Measurements from ENCODE around the gene GJD2. TPM values are rescaled to one million over a fixed set of nuclear protein-coding genes. Genes with fewer than 3 reads are reported as not detected.

The GJD2 gene
- total and polyA plus RNA-seq, 4 donors: not detected

DNA sequence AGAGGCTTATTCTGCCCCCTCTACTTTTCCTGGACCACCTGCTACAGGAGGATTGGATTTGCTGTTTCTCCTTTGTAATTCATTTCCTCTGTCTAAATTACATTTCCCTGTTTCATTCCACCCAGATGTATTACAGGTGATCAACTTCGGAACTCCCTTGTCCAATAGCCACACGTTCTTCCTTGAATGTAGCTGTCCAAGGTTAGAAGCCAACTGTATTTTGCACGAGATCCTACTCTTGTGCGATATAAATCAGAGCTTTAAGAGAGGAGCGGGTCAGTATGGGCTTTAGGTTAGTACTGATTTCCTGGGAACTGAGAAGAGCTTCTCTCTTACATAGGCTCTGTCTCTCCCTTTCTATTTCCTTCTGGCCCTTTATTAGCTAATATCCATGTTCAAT lies 20.5 kb downstream of the GJD2 start:
- WGBS: 62% methylated on average over 5 of the region's 5 CpGs
- no peaks in the 10 kb centered on the region for H3K36me3 ChIP-seq (ENCODE audit: control insufficient read depth in 4 of 4, insufficient read depth in 3 of 4, low read depth in 1 of 4, low read length in 3 of 4)

DNA sequence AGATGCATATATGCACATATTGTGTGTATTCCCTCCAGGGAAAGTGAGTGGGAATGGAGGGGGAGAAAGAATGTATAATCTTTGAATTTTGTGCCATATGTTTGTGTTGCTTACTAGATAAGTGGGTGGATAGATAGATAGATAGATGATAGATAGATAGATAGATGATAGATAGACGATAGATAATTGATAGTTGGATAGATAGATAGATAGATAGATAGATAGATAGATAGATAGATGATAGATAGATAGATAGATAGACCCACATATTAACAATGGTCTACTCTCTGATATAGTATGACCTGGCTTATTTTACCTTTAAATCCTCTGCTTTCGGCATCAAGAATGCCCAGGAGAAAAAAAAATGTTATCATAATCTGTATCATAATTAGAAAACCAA lies 21.2 kb downstream of the GJD2 start:
- H3K36me3 ChIP-seq (ENCODE audit: control insufficient read depth in 4 of 4, insufficient read depth in 3 of 4, low read depth in 1 of 4, low read length in 3 of 4): no peaks in the 10 kb centered on the region
- H3K9me3 ChIP-seq (ENCODE audit: control insufficient read depth in 4 of 4, low read length in 3 of 4): no peaks in the 10 kb centered on the region
- H3K27ac ChIP-seq (ENCODE audit: low read depth in 1 of 2, low read length in 2 of 2): no peak overlapping the region
- H3K4me3 ChIP-seq (ENCODE audit: low read depth in 1 of 3, low read length in 3 of 3): no peak overlapping the region
- DNase-seq (ENCODE audit: low spot score): no peak
- no peaks in the 10 kb centered on the region for H3K27me3 ChIP-seq (ENCODE audit: control insufficient read depth in 4 of 4, insufficient read depth in 4 of 4, low read length in 3 of 4)
- 72% methylated on average over 2 of the region's 2 CpGs for WGBS
- H3K9ac ChIP-seq (ENCODE audit: low read depth in 1 of 2, low read length in 2 of 2): no peak overlapping the region
- no peaks in the 10 kb centered on the region for H3K4me1 ChIP-seq (ENCODE audit: control insufficient read depth in 4 of 4, insufficient read depth in 4 of 4, low read length in 3 of 4)
- TF ChIP-seq YY1 (IDR thresholded peaks at IDR 0.05) (no peak), JUND (IDR thresholded peaks at IDR 0.05) (no peak), GABPA (IDR thresholded peaks at IDR 0.05 in 1 of 2, conservative IDR thresholded peaks at IDR 0.05 in 1 of 2) (no peak), SP1 (IDR thresholded peaks at IDR 0.05) (no peak), HNF4A (conservative IDR thresholded peaks at IDR 0.05) (no peak), RXRA (IDR thresholded peaks at IDR 0.05) (no peak), EGR1 (IDR thresholded peaks at IDR 0.05; ENCODE audit: low read depth in 2 of 2) (no peak), RAD21 (IDR thresholded peaks at IDR 0.05) (no peak), FOXA1 (IDR thresholded peaks at IDR 0.05) (no peak), HNF4G (IDR thresholded peaks at IDR 0.05) (no peak)
- TF ChIP-seq, protein P1, sequence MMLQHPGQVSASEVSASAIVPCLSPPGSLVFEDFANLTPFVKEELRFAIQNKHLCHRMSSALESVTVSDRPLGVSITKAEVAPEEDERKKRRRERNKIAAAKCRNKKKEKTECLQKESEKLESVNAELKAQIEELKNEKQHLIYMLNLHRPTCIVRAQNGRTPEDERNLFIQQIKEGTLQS (IDR thresholded peaks at IDR 0.05): no peak
- TF ChIP-seq, protein P2, sequence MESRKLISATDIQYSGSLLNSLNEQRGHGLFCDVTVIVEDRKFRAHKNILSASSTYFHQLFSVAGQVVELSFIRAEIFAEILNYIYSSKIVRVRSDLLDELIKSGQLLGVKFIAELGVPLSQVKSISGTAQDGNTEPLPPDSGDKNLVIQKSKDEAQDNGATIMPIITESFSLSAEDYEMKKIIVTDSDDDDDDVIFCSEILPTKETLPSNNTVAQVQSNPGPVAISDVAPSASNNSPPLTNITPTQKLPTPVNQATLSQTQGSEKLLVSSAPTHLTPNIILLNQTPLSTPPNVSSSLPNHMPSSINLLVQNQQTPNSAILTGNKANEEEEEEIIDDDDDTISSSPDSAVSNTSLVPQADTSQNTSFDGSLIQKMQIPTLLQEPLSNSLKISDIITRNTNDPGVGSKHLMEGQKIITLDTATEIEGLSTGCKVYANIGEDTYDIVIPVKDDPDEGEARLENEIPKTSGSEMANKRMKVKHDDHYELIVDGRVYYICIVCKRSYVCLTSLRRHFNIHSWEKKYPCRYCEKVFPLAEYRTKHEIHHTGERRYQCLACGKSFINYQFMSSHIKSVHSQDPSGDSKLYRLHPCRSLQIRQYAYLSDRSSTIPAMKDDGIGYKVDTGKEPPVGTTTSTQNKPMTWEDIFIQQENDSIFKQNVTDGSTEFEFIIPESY (IDR thresholded peaks at IDR 0.05): no peak
- TF ChIP-seq, protein P3, sequence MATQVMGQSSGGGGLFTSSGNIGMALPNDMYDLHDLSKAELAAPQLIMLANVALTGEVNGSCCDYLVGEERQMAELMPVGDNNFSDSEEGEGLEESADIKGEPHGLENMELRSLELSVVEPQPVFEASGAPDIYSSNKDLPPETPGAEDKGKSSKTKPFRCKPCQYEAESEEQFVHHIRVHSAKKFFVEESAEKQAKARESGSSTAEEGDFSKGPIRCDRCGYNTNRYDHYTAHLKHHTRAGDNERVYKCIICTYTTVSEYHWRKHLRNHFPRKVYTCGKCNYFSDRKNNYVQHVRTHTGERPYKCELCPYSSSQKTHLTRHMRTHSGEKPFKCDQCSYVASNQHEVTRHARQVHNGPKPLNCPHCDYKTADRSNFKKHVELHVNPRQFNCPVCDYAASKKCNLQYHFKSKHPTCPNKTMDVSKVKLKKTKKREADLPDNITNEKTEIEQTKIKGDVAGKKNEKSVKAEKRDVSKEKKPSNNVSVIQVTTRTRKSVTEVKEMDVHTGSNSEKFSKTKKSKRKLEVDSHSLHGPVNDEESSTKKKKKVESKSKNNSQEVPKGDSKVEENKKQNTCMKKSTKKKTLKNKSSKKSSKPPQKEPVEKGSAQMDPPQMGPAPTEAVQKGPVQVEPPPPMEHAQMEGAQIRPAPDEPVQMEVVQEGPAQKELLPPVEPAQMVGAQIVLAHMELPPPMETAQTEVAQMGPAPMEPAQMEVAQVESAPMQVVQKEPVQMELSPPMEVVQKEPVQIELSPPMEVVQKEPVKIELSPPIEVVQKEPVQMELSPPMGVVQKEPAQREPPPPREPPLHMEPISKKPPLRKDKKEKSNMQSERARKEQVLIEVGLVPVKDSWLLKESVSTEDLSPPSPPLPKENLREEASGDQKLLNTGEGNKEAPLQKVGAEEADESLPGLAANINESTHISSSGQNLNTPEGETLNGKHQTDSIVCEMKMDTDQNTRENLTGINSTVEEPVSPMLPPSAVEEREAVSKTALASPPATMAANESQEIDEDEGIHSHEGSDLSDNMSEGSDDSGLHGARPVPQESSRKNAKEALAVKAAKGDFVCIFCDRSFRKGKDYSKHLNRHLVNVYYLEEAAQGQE (IDR thresholded peaks at IDR 0.05): no peak

More for the DNA sequence above, 20.5 kb downstream of the GJD2 start:
- H3K4me1 ChIP-seq (ENCODE audit: control insufficient read depth in 4 of 4, insufficient read depth in 4 of 4, low read length in 3 of 4): no peaks in the 10 kb centered on the region
- H3K4me3 ChIP-seq (ENCODE audit: low read depth in 1 of 3, low read length in 3 of 3): no peak overlapping the region
- no peak for TF ChIP-seq EGR1 (IDR thresholded peaks at IDR 0.05; ENCODE audit: low read depth in 2 of 2)
- TF ChIP-seq RXRA (IDR thresholded peaks at IDR 0.05): no peak
- TF ChIP-seq NR2F2 (IDR thresholded peaks at IDR 0.05): no peak
- no peak for TF ChIP-seq HNF4A (conservative IDR thresholded peaks at IDR 0.05)
- TF ChIP-seq, protein P3 (IDR thresholded peaks at IDR 0.05): no peak
- TF ChIP-seq HNF4G (IDR thresholded peaks at IDR 0.05): no peak
- TF ChIP-seq GABPA (IDR thresholded peaks at IDR 0.05 in 1 of 2, conservative IDR thresholded peaks at IDR 0.05 in 1 of 2): no peak
- TF ChIP-seq FOXA1 (IDR thresholded peaks at IDR 0.05): no peak
- TF ChIP-seq, protein P2 (IDR thresholded peaks at IDR 0.05): no peak
- TF ChIP-seq, protein P4, sequence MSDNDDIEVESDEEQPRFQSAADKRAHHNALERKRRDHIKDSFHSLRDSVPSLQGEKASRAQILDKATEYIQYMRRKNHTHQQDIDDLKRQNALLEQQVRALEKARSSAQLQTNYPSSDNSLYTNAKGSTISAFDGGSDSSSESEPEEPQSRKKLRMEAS (IDR thresholded peaks at IDR 0.05): no peak
- TF ChIP-seq JUND (IDR thresholded peaks at IDR 0.05): no peak
- TF ChIP-seq, protein P1 (IDR thresholded peaks at IDR 0.05): no peak
- no peak for TF ChIP-seq YY1 (IDR thresholded peaks at IDR 0.05)
- no peak overlapping the region for H3K27ac ChIP-seq (ENCODE audit: low read depth in 1 of 2, low read length in 2 of 2)
- DNase-seq (ENCODE audit: low spot score): no peak
- H3K27me3 ChIP-seq (ENCODE audit: control insufficient read depth in 4 of 4, insufficient read depth in 4 of 4, low read length in 3 of 4): no peaks in the 10 kb centered on the region
- no peak overlapping the region for H3K9ac ChIP-seq (ENCODE audit: low read depth in 1 of 2, low read length in 2 of 2)
- no peaks in the 10 kb centered on the region for H3K9me3 ChIP-seq (ENCODE audit: control insufficient read depth in 4 of 4, low read length in 3 of 4)
